K562 (cell line): ENCODE data around the gene POFUT2. TPM values are rescaled to one million over a fixed set of nuclear protein-coding genes. Genes with fewer than 3 reads are reported as not detected.

Experiments
- ATF4 ChIP-seq: fragments of 450-650 bp; formaldehyde crosslinking; IDR thresholded peaks from 2 replicates; pipeline ENCODE4 v1.4.0; 2022; ENCODE audit warnings: mild to moderate bottlenecking, moderate library complexity
- JUND ChIP-seq, 2 experiments: IDR thresholded peaks; 2 replicates in 1 of 2; 3 replicates in 1 of 2; pipeline ENCODE4 v1.6.1; 2011; ENCODE audit warnings: borderline replicate concordance in 2 of 2, low read depth in 2 of 2, low read length in 2 of 2, improper control_type of control experiment in 1 of 2, missing biosample characterization in 1 of 2, missing genetic modification characterization in 1 of 2, missing genetic modification reagents in 1 of 2
- KDM2B ChIP-seq: fragments of 250-450 bp; sonication (Bioruptor Pico); IDR thresholded peaks from 2 replicates; pipeline ENCODE4 v1.8.0; 2021; ENCODE audit warnings: mild to moderate bottlenecking, moderate library complexity
- MAZ ChIP-seq, 2 experiments: fragments of 450-650 bp in 1 of 2; sonication (generic) in 1 of 2; formaldehyde crosslinking; IDR thresholded peaks in 1 of 2; conservative IDR thresholded peaks in 1 of 2; 2 replicates each; pipeline versions ENCODE4 v1.4.0 to v1.5.0; 2020; ENCODE audit warnings: mild to moderate bottlenecking in 1 of 2, missing genetic modification reagents in 1 of 2
- MYBL2 ChIP-seq, 2 experiments: fragments of 450-650 bp in 1 of 2; sonication (generic) in 1 of 2; formaldehyde crosslinking in 1 of 2; IDR thresholded peaks; 2 replicates each; pipeline versions ENCODE4 v1.6.1 to v1.8.1; 2017 to 2022; ENCODE audit warnings: borderline replicate concordance in 1 of 2, inconsistent platforms in 1 of 2, low read depth in 1 of 2, mild to moderate bottlenecking in 1 of 2, missing genetic modification reagents in 1 of 2, moderate library complexity in 1 of 2
- POLR2B ChIP-seq: fragments of 450-650 bp; IDR thresholded peaks from 2 replicates; pipeline ENCODE4 v1.6.1; 2018; ENCODE audit warnings: low read depth; ENCODE audit not compliant: partially characterized antibody
- TCF3 ChIP-seq: sonication (generic); formaldehyde crosslinking; IDR thresholded peaks from 2 replicates; pipeline ENCODE4 v1.4.0; 2020; ENCODE audit warnings: mild to moderate bottlenecking, missing genetic modification reagents
- ZFP36 ChIP-seq: fragments of 150-350 bp; IDR thresholded peaks from 2 replicates; pipeline ENCODE4 v1.6.1; 2018; ENCODE audit warnings: low read length, low read depth; ENCODE audit not compliant: partially characterized antibody
- ZNF263 ChIP-seq: sonication (generic); formaldehyde crosslinking; IDR thresholded peaks from 2 replicates; pipeline ENCODE4 v1.8.0; 2022; ENCODE audit warnings: mild to moderate bottlenecking, missing genetic modification reagents, borderline replicate concordance
- polyA plus RNA-seq, 8 experiments: library from polyadenylated mRNA; depleted of rRNA in 4 of 8; stranded (reverse) in 5 of 8; unstranded in 3 of 8; fragments of >200 nt; fragmentation: Nextera tagmentation in 2 of 8; fragmentation: Illumina TruSeq in 1 of 8; extraction: Ambion mirVana in 2 of 8; extraction: Trizol in 1 of 8; gene quantifications; 2 replicates each; pipeline versions ENCODE4 v1.2.1 to v1.2.3, GENCODE V29; 2011 to 2014; ENCODE audit warnings: inconsistent platforms in 1 of 8, missing spikeins in 1 of 8
- total RNA-seq, 7 experiments: library from RNA; depleted of rRNA in 6 of 7; stranded (reverse); fragments of >200 nt in 6 of 7; fragmentation: Illumina TruSeq in 2 of 7; extraction: Trizol in 2 of 7; gene quantifications; 2 replicates each; pipeline versions ENCODE4 v1.2.1 to v1.2.3, GENCODE V29; 2011 to 2021; ENCODE audit warnings: low replicate concordance in 1 of 7
- TF ChIP-seq, protein P1 (sequence below): fragments of 450-650 bp; IDR thresholded peaks from 2 replicates; pipeline ENCODE4 v1.6.1; 2016; ENCODE audit warnings: mild to moderate bottlenecking, moderate library complexity
- TF ChIP-seq, protein P2 (sequence below): fragments of 200-800 bp; sonication (Bioruptor generic); IDR thresholded peaks from 2 replicates; pipeline ENCODE4 v1.6.1; 2017; ENCODE audit warnings: missing genetic modification characterization, missing compliant biosample characterization

The POFUT2 gene
- total and polyA plus RNA-seq, 9 of the 15 experiments (the other 6 are each of a cell fraction or from before 2014, with no cell fraction given): 1.1 to 24.2 (median 11.0) TPM

- TF ChIP-seq TCF3 (CRISPR knock-in tag): peak; percentile 37
- TF ChIP-seq, protein P1, sequence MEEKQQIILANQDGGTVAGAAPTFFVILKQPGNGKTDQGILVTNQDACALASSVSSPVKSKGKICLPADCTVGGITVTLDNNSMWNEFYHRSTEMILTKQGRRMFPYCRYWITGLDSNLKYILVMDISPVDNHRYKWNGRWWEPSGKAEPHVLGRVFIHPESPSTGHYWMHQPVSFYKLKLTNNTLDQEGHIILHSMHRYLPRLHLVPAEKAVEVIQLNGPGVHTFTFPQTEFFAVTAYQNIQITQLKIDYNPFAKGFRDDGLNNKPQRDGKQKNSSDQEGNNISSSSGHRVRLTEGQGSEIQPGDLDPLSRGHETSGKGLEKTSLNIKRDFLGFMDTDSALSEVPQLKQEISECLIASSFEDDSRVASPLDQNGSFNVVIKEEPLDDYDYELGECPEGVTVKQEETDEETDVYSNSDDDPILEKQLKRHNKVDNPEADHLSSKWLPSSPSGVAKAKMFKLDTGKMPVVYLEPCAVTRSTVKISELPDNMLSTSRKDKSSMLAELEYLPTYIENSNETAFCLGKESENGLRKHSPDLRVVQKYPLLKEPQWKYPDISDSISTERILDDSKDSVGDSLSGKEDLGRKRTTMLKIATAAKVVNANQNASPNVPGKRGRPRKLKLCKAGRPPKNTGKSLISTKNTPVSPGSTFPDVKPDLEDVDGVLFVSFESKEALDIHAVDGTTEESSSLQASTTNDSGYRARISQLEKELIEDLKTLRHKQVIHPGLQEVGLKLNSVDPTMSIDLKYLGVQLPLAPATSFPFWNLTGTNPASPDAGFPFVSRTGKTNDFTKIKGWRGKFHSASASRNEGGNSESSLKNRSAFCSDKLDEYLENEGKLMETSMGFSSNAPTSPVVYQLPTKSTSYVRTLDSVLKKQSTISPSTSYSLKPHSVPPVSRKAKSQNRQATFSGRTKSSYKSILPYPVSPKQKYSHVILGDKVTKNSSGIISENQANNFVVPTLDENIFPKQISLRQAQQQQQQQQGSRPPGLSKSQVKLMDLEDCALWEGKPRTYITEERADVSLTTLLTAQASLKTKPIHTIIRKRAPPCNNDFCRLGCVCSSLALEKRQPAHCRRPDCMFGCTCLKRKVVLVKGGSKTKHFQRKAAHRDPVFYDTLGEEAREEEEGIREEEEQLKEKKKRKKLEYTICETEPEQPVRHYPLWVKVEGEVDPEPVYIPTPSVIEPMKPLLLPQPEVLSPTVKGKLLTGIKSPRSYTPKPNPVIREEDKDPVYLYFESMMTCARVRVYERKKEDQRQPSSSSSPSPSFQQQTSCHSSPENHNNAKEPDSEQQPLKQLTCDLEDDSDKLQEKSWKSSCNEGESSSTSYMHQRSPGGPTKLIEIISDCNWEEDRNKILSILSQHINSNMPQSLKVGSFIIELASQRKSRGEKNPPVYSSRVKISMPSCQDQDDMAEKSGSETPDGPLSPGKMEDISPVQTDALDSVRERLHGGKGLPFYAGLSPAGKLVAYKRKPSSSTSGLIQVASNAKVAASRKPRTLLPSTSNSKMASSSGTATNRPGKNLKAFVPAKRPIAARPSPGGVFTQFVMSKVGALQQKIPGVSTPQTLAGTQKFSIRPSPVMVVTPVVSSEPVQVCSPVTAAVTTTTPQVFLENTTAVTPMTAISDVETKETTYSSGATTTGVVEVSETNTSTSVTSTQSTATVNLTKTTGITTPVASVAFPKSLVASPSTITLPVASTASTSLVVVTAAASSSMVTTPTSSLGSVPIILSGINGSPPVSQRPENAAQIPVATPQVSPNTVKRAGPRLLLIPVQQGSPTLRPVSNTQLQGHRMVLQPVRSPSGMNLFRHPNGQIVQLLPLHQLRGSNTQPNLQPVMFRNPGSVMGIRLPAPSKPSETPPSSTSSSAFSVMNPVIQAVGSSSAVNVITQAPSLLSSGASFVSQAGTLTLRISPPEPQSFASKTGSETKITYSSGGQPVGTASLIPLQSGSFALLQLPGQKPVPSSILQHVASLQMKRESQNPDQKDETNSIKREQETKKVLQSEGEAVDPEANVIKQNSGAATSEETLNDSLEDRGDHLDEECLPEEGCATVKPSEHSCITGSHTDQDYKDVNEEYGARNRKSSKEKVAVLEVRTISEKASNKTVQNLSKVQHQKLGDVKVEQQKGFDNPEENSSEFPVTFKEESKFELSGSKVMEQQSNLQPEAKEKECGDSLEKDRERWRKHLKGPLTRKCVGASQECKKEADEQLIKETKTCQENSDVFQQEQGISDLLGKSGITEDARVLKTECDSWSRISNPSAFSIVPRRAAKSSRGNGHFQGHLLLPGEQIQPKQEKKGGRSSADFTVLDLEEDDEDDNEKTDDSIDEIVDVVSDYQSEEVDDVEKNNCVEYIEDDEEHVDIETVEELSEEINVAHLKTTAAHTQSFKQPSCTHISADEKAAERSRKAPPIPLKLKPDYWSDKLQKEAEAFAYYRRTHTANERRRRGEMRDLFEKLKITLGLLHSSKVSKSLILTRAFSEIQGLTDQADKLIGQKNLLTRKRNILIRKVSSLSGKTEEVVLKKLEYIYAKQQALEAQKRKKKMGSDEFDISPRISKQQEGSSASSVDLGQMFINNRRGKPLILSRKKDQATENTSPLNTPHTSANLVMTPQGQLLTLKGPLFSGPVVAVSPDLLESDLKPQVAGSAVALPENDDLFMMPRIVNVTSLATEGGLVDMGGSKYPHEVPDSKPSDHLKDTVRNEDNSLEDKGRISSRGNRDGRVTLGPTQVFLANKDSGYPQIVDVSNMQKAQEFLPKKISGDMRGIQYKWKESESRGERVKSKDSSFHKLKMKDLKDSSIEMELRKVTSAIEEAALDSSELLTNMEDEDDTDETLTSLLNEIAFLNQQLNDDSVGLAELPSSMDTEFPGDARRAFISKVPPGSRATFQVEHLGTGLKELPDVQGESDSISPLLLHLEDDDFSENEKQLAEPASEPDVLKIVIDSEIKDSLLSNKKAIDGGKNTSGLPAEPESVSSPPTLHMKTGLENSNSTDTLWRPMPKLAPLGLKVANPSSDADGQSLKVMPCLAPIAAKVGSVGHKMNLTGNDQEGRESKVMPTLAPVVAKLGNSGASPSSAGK: peak; percentile 26; the same call in 1 of the 2 replicates
- TF ChIP-seq MAZ (CRISPR knock-in tag; conservative IDR thresholded peaks at IDR 0.05 in 1 of 2, IDR thresholded peaks at IDR 0.05 in 1 of 2): peak; percentile 83 to 87
- no peak for TF ChIP-seq MYBL2 (IDR thresholded peaks at IDR 0.05; ENCODE audit: low read depth)
- TF ChIP-seq MYBL2 (CRISPR knock-in tag; IDR thresholded peaks at IDR 0.05; ENCODE audit: borderline replicate concordance): no peak
- TF ChIP-seq KDM2B (CRISPR knock-in tag): 0 out of 2 replicates have a peak, but pooled peaks have one; percentile 7
- peak; percentile 85 for TF ChIP-seq ATF4 (CRISPR knock-in tag)
- TF ChIP-seq, protein P2, sequence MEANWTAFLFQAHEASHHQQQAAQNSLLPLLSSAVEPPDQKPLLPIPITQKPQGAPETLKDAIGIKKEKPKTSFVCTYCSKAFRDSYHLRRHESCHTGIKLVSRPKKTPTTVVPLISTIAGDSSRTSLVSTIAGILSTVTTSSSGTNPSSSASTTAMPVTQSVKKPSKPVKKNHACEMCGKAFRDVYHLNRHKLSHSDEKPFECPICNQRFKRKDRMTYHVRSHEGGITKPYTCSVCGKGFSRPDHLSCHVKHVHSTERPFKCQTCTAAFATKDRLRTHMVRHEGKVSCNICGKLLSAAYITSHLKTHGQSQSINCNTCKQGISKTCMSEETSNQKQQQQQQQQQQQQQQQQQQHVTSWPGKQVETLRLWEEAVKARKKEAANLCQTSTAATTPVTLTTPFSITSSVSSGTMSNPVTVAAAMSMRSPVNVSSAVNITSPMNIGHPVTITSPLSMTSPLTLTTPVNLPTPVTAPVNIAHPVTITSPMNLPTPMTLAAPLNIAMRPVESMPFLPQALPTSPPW (CRISPR knock-in tag): peak; percentile 73
- peak; percentile 64 for TF ChIP-seq JUND (IDR thresholded peaks at IDR 0.05; ENCODE audit: borderline replicate concordance, low read depth, low read length)
- no peak; the same call in 2 of the 3 replicates for TF ChIP-seq JUND (tag; IDR thresholded peaks at IDR 0.05; ENCODE audit: borderline replicate concordance, low read depth, low read length)
- no peak for TF ChIP-seq ZFP36
- TF ChIP-seq ZNF263 (CRISPR knock-in tag): peak; percentile 41; the same call in 1 of the 2 replicates
- TF ChIP-seq POLR2B: no peak
These were observed 19.3 kb upstream of the POFUT2 start (continued) for GRCh38 chr21:45306832-45307571.
